HepG2 (cell line): ENCODE measurements around the gene NCOA5. TPM values are rescaled to one million over a fixed set of nuclear protein-coding genes. Genes with fewer than 3 reads are reported as not detected.
A peak's percentile ranks its signal among the peaks of the same experiment; 100 is the strongest.

Experiments used
- CBX1 ChIP-seq: IDR thresholded peaks from one replicate; pipeline ENCODE4 v1.6.1; 2016; ENCODE audit warnings: antibody characterized with exemption, low read depth
- HMGXB4 ChIP-seq, 2 experiments: sonication (generic) in 1 of 2; formaldehyde crosslinking in 1 of 2; IDR thresholded peaks; 2 replicates each; pipeline versions ENCODE4 v1.4.0 to v1.6.1; 2018 to 2020; ENCODE audit warnings: missing genetic modification reagents in 2 of 2, borderline replicate concordance in 1 of 2, low read depth in 1 of 2, mild to moderate bottlenecking in 1 of 2, missing biosample characterization in 1 of 2
- HNRNPH1 ChIP-seq: fragments of 200-400 bp; formaldehyde crosslinking; optimal IDR thresholded peaks from 2 replicates; pipeline ENCODE3; 2017; ENCODE audit warnings: mild to moderate bottlenecking, low read depth, low read length
- MIER2 ChIP-seq: IDR thresholded peaks from 2 replicates; pipeline ENCODE4 v1.6.1; 2016; ENCODE audit warnings: missing biosample characterization, missing genetic modification reagents
- RNF219 ChIP-seq: sonication (generic); formaldehyde crosslinking; IDR thresholded peaks from 2 replicates; pipeline ENCODE4 v1.5.0; 2020; ENCODE audit warnings: mild to moderate bottlenecking, missing genetic modification reagents
- SIN3B ChIP-seq: fragments of 150-350 bp; IDR thresholded peaks from 2 replicates; pipeline ENCODE4 v1.6.1; 2014; ENCODE audit warnings: low read length
- SMAD1 ChIP-seq: sonication (generic); formaldehyde crosslinking; IDR thresholded peaks from 2 replicates; pipeline ENCODE4 v1.4.0; 2020; ENCODE audit warnings: missing genetic modification reagents, low read depth, mild to moderate bottlenecking, borderline replicate concordance
- SRSF1 ChIP-seq: fragments of 200-400 bp; formaldehyde crosslinking; optimal IDR thresholded peaks from 2 replicates; pipeline ENCODE3; 2017; ENCODE audit warnings: mild to moderate bottlenecking, low read depth, low read length, moderate library complexity
- THRA ChIP-seq: sonication (generic); formaldehyde crosslinking; IDR thresholded peaks from 2 replicates; pipeline ENCODE4 v1.4.0; 2020; ENCODE audit warnings: missing genetic modification reagents, borderline replicate concordance
- WIZ ChIP-seq: sonication (generic); formaldehyde crosslinking; IDR thresholded peaks from 2 replicates; pipeline ENCODE4 v1.5.1; 2020; ENCODE audit warnings: mild to moderate bottlenecking, missing genetic modification reagents
- ZBTB20 ChIP-seq: sonication (generic); formaldehyde crosslinking; IDR thresholded peaks from 2 replicates; pipeline ENCODE4 v1.8.1; 2023; ENCODE audit warnings: missing genetic modification reagents, low read depth, mild to moderate bottlenecking, borderline replicate concordance
- ZMYM2 ChIP-seq: sonication (generic); formaldehyde crosslinking; IDR thresholded peaks from 2 replicates; pipeline ENCODE4 v1.8.0; 2022; ENCODE audit warnings: mild to moderate bottlenecking, missing genetic modification reagents
- ZNF296 ChIP-seq: sonication (generic); formaldehyde crosslinking; conservative IDR thresholded peaks from 2 replicates; pipeline ENCODE4 v1.5.0; 2020; ENCODE audit warnings: mild to moderate bottlenecking, missing genetic modification reagents
- ZNF646 ChIP-seq: sonication (generic); formaldehyde crosslinking; IDR thresholded peaks from 2 replicates; pipeline ENCODE4 v1.9.0; 2021; ENCODE audit warnings: mild to moderate bottlenecking, missing genetic modification reagents
- ZNF670 ChIP-seq: sonication (generic); formaldehyde crosslinking; IDR thresholded peaks from 2 replicates; pipeline ENCODE4 v1.8.0; 2022; ENCODE audit warnings: mild to moderate bottlenecking, missing genetic modification reagents, borderline replicate concordance
- ZNF839 ChIP-seq: sonication (generic); formaldehyde crosslinking; IDR thresholded peaks from 2 replicates; pipeline ENCODE4 v1.4.0; 2020; ENCODE audit warnings: missing genetic modification reagents, mild to moderate bottlenecking, borderline replicate concordance
- polyA plus RNA-seq, 8 experiments: library from polyadenylated mRNA; depleted of rRNA in 3 of 8; stranded (reverse) in 7 of 8; unstranded in 1 of 8; fragments of >200 nt; fragmentation: Illumina TruSeq in 4 of 8; extraction: Trizol in 4 of 8; gene quantifications; 2 replicates each; pipeline versions ENCODE4 v1.2.1 to v1.2.3, GENCODE V29; 2011 to 2016; ENCODE audit warnings: low read depth in 4 of 8, missing spikeins in 1 of 8, mixed read lengths in 1 of 8; ENCODE audit not compliant: insufficient read depth in 1 of 8
- total RNA-seq, 5 experiments: library from RNA; depleted of rRNA; stranded (reverse); fragments of >200 nt; fragmentation: Illumina TruSeq; extraction: Trizol; gene quantifications; 2 replicates each; pipeline ENCODE4 v1.2.3, GENCODE V29; 2016; ENCODE audit warnings: low read depth in 1 of 5

NCOA5 gene
- total and polyA plus RNA-seq, 2 of the 13 experiments (the other 11 are each of a cell fraction or from before 2014, with no cell fraction given) = 16.5 to 28.4 TPM

GRCh38 chr20:46040902-46041535, 48.7 kb downstream of the NCOA5 start (continued):
- TF ChIP-seq HMGXB4 (CRISPR knock-in tag; IDR thresholded peaks at IDR 0.05; ENCODE audit: borderline replicate concordance in 1 of 2, low read depth in 1 of 2) (peak in 1 of 2 experiments; percentile 76; a peak in 2 of 4 replicates), WIZ (CRISPR knock-in tag) (peak; percentile 98), CBX1 (no peak), ZNF670 (no peak), THRA (CRISPR knock-in tag) (peak; percentile 91), SRSF1 (no peak), ZNF296 (no peak; the same call in 1 of the 2 replicates), MIER2 (peak; percentile 99), ZNF646 (CRISPR knock-in tag) (no peak), RNF219 (peak; percentile 79; the same call in 1 of the 2 replicates), ZBTB20 (CRISPR knock-in tag) (peak; percentile 93; the same call in 1 of the 2 replicates), SMAD1 (no peak), HNRNPH1 (no peak), SIN3B (no peak), ZMYM2 (no peak), ZNF839 (no peak)
